ENCODE data around the gene C1orf21. TPM values are rescaled to one million over a fixed set of nuclear protein-coding genes. Genes with fewer than 3 reads are reported as not detected.

The C1orf21 gene
- total RNA-seq, 1 donor from 2014 or later = 2.6 TPM

GRCh38 chr1:184530226-184530625 is 143.4 kb downstream of the C1orf21 start:
- no peak for DNase-seq (ENCODE audit: low read depth)
- no peak for TF ChIP-seq CTCF (IDR thresholded peaks at IDR 0.05; ENCODE audit: insufficient read depth, low read length, poor library complexity, severe bottlenecking)
- Histone ChIP-seq H3K36me3 (ENCODE audit: control insufficient read depth, insufficient read depth, low read length) (no peaks in the 10 kb centered on the region), H3K4me3 (ENCODE audit: low read depth, low read length) (no peak overlapping the region), H3K27me3 (ENCODE audit: control insufficient read depth, insufficient read depth, low read length) (no peaks in the 10 kb centered on the region)

GRCh38 chr1:184531296-184531695 is 144.5 kb downstream of the C1orf21 start:
- no peaks in the 10 kb centered on the region for H3K36me3 ChIP-seq (ENCODE audit: control insufficient read depth, insufficient read depth, low read length)
- no peak for DNase-seq (ENCODE audit: low read depth)
- no peaks in the 10 kb centered on the region for H3K27me3 ChIP-seq (ENCODE audit: control insufficient read depth, insufficient read depth, low read length)
- no peak overlapping the region for H3K4me3 ChIP-seq (ENCODE audit: low read depth, low read length)
- no peak for TF ChIP-seq CTCF (IDR thresholded peaks at IDR 0.05; ENCODE audit: insufficient read depth, low read length, poor library complexity, severe bottlenecking)

GRCh38 chr1:184532199-184532598 is 145.4 kb downstream of the C1orf21 start:
- H3K36me3 ChIP-seq (ENCODE audit: control insufficient read depth, insufficient read depth, low read length) = no peaks in the 10 kb centered on the region
- TF ChIP-seq CTCF (IDR thresholded peaks at IDR 0.05; ENCODE audit: insufficient read depth, low read length, poor library complexity, severe bottlenecking) = no peak
- no peak for DNase-seq (ENCODE audit: low read depth)

GRCh38 chr1:184533049-184533448 is 146.2 kb downstream of the C1orf21 start:
- no peaks in the 10 kb centered on the region for H3K27me3 ChIP-seq (ENCODE audit: control insufficient read depth, insufficient read depth, low read length)
- H3K4me3 ChIP-seq (ENCODE audit: low read depth, low read length) = no peak overlapping the region
- no peak for TF ChIP-seq CTCF (IDR thresholded peaks at IDR 0.05; ENCODE audit: insufficient read depth, low read length, poor library complexity, severe bottlenecking)
- H3K36me3 ChIP-seq (ENCODE audit: control insufficient read depth, insufficient read depth, low read length) = no peaks in the 10 kb centered on the region
- DNase-seq (ENCODE audit: low read depth) = no peak

More at GRCh38 chr1:184532199-184532598, 145.4 kb downstream of the C1orf21 start:
- Histone ChIP-seq H3K4me3 (ENCODE audit: low read depth, low read length) (no peak overlapping the region), H3K27me3 (ENCODE audit: control insufficient read depth, insufficient read depth, low read length) (no peaks in the 10 kb centered on the region)

- TF ChIP-seq CTCF (IDR thresholded peaks at IDR 0.05; ENCODE audit: insufficient read depth, low read length, poor library complexity, severe bottlenecking) = no peak
- no peak overlapping the region for H3K4me3 ChIP-seq (ENCODE audit: low read depth, low read length)
- no peaks in the 10 kb centered on the region for H3K36me3 ChIP-seq (ENCODE audit: control insufficient read depth, insufficient read depth, low read length)
- no peak for DNase-seq (ENCODE audit: low read depth)
- H3K27me3 ChIP-seq (ENCODE audit: control insufficient read depth, insufficient read depth, low read length) = no peaks in the 10 kb centered on the region
These were observed 147.1 kb downstream of the C1orf21 start for GRCh38 chr1:184533915-184534314.

GRCh38 chr1:184534690-184535089 is 147.9 kb downstream of the C1orf21 start:
- TF ChIP-seq CTCF (IDR thresholded peaks at IDR 0.05; ENCODE audit: insufficient read depth, low read length, poor library complexity, severe bottlenecking) = no peak
- H3K27me3 ChIP-seq (ENCODE audit: control insufficient read depth, insufficient read depth, low read length) = no peaks in the 10 kb centered on the region
- no peak for DNase-seq (ENCODE audit: low read depth)

More at GRCh38 chr1:184534690-184535089, 147.9 kb downstream of the C1orf21 start:
- no peak overlapping the region for H3K4me3 ChIP-seq (ENCODE audit: low read depth, low read length)
- H3K36me3 ChIP-seq (ENCODE audit: control insufficient read depth, insufficient read depth, low read length) = no peaks in the 10 kb centered on the region
